ENCODE measurements around the gene ZMIZ1. TPM values are rescaled to one million over a fixed set of nuclear protein-coding genes. Genes with fewer than 3 reads are reported as not detected.
A peak's percentile ranks its signal among the peaks of the same experiment; 100 is the strongest.

ZMIZ1 gene
- total RNA-seq, 4 donors from 2014 or later = 22.7 to 37.5 (median 31.7) TPM

- intact Hi-C loops (cut with DNase I; ENCODE audit: low total_unique reads) (no loop called here), in situ Hi-C loops (cut with MboI; ENCODE audit: low sequenced_read_pairs in 4 of 4) (loop anchor here in 2 of 4 donors (10.0 to 25.0 kb wide), 3 partner anchors 66 to 1051 kb away; partner anchors contain the start of genes POLR3A (in 1 of the 2), RPS24 (in 1 of the 2) and ZCCHC24 (in 1 of the 2))
- Histone ChIP-seq H3K27ac (peak overlapping the region in 3 of 4 donors; percentile 67 to 94 (median 93)), H3K4me1 (peaks cover 67 to 93% of the 10 kb centered on the region in 2 donors), H3K4me3 (no peak overlapping the region), H3K36me3 (no peaks in the 10 kb centered on the region), H3K9me3 (no peaks in the 10 kb centered on the region), H3K27me3 (no peaks in the 10 kb centered on the region)
- DNase-seq (no peak), ATAC-seq (no peak)
- TF ChIP-seq POLR2A (IDR thresholded peaks at IDR 0.05) (no peak), CTCF (IDR thresholded peaks at IDR 0.05 in 4 of 5, conservative IDR thresholded peaks at IDR 0.05 in 1 of 5) (no peak)
Observed at GRCh38 chr10:79088613-79089355, 20.0 kb downstream of the ZMIZ1 start.

GRCh38 chr10:79089632-79090031 is 20.9 kb downstream of the ZMIZ1 start:
- in situ Hi-C loops (cut with MboI; ENCODE audit: low sequenced_read_pairs in 4 of 4) = loop anchor here in 2 of 4 donors (10.0 to 25.0 kb wide), 3 partner anchors 65 to 1052 kb away; partner anchors contain the start of genes POLR3A (in 1 of the 2), RPS24 (in 1 of the 2) and ZCCHC24 (in 1 of the 2)
- Histone ChIP-seq H3K4me3 (no peak overlapping the region), H3K4me1 (peaks cover 67 to 93% of the 10 kb centered on the region in 2 donors), H3K36me3 (no peaks in the 10 kb centered on the region), H3K27me3 (no peaks in the 10 kb centered on the region), H3K27ac (peak overlapping the region in 3 of 4 donors; percentile 3 to 22 (median 4)), H3K9me3 (no peaks in the 10 kb centered on the region)
- DNase-seq (no peak), ATAC-seq (no peak)
- TF ChIP-seq CTCF (IDR thresholded peaks at IDR 0.05 in 4 of 5, conservative IDR thresholded peaks at IDR 0.05 in 1 of 5) = no peak
- intact Hi-C loops (cut with DNase I; ENCODE audit: low total_unique reads) = no loop called here

GRCh38 chr10:79090134-79090803 is 21.5 kb downstream of the ZMIZ1 start:
- DNase-seq (no peak), ATAC-seq (no peak)
- Histone ChIP-seq H3K9me3 (no peaks in the 10 kb centered on the region), H3K4me3 (no peak overlapping the region), H3K27me3 (no peaks in the 10 kb centered on the region), H3K4me1 (peaks cover 67 to 93% of the 10 kb centered on the region in 2 donors), H3K36me3 (no peaks in the 10 kb centered on the region), H3K27ac (peak overlapping the region; percentile 3 to 22 (median 9))
- intact Hi-C loops (cut with DNase I; ENCODE audit: low total_unique reads) = no loop called here
- TF ChIP-seq POLR2A (IDR thresholded peaks at IDR 0.05) = no peak
- TF ChIP-seq CTCF (IDR thresholded peaks at IDR 0.05 in 4 of 5, conservative IDR thresholded peaks at IDR 0.05 in 1 of 5) = no peak
- in situ Hi-C loops (cut with MboI; ENCODE audit: low sequenced_read_pairs in 4 of 4) = loop anchor here in 2 of 4 donors (25.0 kb wide), 2 partner anchors 347 to 1053 kb away; partner anchors contain the start of genes POLR3A (in 1 of the 2), RPS24 (in 1 of the 2) and ZCCHC24 (in 1 of the 2)

GRCh38 chr10:79092292-79092896 is 23.6 kb downstream of the ZMIZ1 start:
- no peaks in the 10 kb centered on the region for H3K36me3 ChIP-seq
- TF ChIP-seq CTCF (IDR thresholded peaks at IDR 0.05 in 4 of 5, conservative IDR thresholded peaks at IDR 0.05 in 1 of 5) = no peak
- no peak for TF ChIP-seq POLR2A (IDR thresholded peaks at IDR 0.05)
- H3K4me3 ChIP-seq = no peak overlapping the region
- H3K27ac ChIP-seq = peak overlapping the region; percentile 84 to 97 (median 90)
- DNase-seq (no peak), ATAC-seq (no peak)
- H3K27me3 ChIP-seq = no peaks in the 10 kb centered on the region
- intact Hi-C loops (cut with DNase I; ENCODE audit: low total_unique reads) (no loop called here), in situ Hi-C loops (cut with MboI; ENCODE audit: low sequenced_read_pairs in 4 of 4) (loop anchor here in 2 of 4 donors (25.0 kb wide), 2 partner anchors 345 to 1055 kb away; partner anchors contain the start of genes POLR3A (in 1 of the 2), RPS24 (in 1 of the 2) and ZCCHC24 (in 1 of the 2))
- H3K9me3 ChIP-seq = no peaks in the 10 kb centered on the region
- peaks cover 66 to 97% of the 10 kb centered on the region in 2 donors for H3K4me1 ChIP-seq

Data from gastrocnemius medialis (tissue), 4 donors.